ENCODE measurements around the gene LCP2.

DNA sequence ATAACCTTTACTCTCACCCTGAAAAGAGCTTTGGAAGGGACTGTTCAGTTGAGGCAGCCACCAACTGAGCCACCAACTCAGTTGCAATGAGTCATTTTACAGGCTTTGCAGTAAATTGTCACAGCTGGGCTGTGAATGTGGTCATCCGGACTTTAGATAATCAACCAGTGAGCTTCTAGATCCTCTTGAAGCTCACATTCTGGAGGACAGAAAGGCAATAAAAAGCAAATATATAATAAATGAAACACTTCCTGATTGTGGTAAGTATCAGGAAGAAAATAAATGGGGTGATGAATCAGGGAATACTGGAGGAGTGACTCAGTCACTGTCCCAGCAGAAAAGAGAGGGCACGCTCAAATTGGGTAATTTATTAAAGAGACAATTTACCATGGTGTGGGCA is 78.0 kb downstream of the LCP2 start:
- TF ChIP-seq, protein P1, sequence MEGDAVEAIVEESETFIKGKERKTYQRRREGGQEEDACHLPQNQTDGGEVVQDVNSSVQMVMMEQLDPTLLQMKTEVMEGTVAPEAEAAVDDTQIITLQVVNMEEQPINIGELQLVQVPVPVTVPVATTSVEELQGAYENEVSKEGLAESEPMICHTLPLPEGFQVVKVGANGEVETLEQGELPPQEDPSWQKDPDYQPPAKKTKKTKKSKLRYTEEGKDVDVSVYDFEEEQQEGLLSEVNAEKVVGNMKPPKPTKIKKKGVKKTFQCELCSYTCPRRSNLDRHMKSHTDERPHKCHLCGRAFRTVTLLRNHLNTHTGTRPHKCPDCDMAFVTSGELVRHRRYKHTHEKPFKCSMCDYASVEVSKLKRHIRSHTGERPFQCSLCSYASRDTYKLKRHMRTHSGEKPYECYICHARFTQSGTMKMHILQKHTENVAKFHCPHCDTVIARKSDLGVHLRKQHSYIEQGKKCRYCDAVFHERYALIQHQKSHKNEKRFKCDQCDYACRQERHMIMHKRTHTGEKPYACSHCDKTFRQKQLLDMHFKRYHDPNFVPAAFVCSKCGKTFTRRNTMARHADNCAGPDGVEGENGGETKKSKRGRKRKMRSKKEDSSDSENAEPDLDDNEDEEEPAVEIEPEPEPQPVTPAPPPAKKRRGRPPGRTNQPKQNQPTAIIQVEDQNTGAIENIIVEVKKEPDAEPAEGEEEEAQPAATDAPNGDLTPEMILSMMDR (IDR thresholded peaks at IDR 0.05; ENCODE audit: borderline replicate concordance, extremely low read depth, low read length, poor library complexity, severe bottlenecking), result no peak
- no peak for TF ChIP-seq EZH2 (IDR thresholded peaks at IDR 0.05; ENCODE audit: borderline replicate concordance, low read depth, low read length, severe bottlenecking)

Data from DND-41 (cell line).